GM19099 (cell line): Measurements from ENCODE around the gene HOXC9.

Experiments used
- POLR2A ChIP-seq: IDR thresholded peaks from 3 replicates; pipeline ENCODE4 v1.6.1; 2011; ENCODE audit warnings: low read depth; ENCODE audit not compliant: insufficient read length; ENCODE audit errors: extremely low read depth

HOXC9 gene

GRCh38 chr12:54006559-54007220 lies 6.7 kb downstream of the HOXC9 start:
- no peak for TF ChIP-seq POLR2A

- no peak for TF ChIP-seq POLR2A
These were observed 7.7 kb downstream of the HOXC9 start for GRCh38 chr12:54007538-54008259.

- no peak for TF ChIP-seq POLR2A
These were observed 8.2 kb downstream of the HOXC9 start for GRCh38 chr12:54008260-54008552.

GRCh38 chr12:54009171-54010052 lies 9.5 kb downstream of the HOXC9 start:
- no peak for TF ChIP-seq POLR2A

- TF ChIP-seq POLR2A, result no peak
These were observed 10.4 kb downstream of the HOXC9 start for GRCh38 chr12:54010053-54010971.

- TF ChIP-seq POLR2A, result no peak
These were observed 11.2 kb downstream of the HOXC9 start for GRCh38 chr12:54010972-54011664.

- no peak for TF ChIP-seq POLR2A
These were observed 11.9 kb downstream of the HOXC9 start for GRCh38 chr12:54011665-54012532.

- no peak for TF ChIP-seq POLR2A
These were observed 12.9 kb downstream of the HOXC9 start for GRCh38 chr12:54012631-54013409.

GRCh38 chr12:54014377-54015017 lies 14.5 kb downstream of the HOXC9 start:
- no peak for TF ChIP-seq POLR2A

GRCh38 chr12:54015018-54015931 lies 15.3 kb downstream of the HOXC9 start:
- no peak for TF ChIP-seq POLR2A

- TF ChIP-seq POLR2A, result no peak
These were observed 16.1 kb downstream of the HOXC9 start for GRCh38 chr12:54016051-54016450.

GRCh38 chr12:54016478-54016964 lies 16.6 kb downstream of the HOXC9 start:
- no peak for TF ChIP-seq POLR2A
